Measurements from ENCODE around the gene SLCO4A1.

The SLCO4A1 gene

GRCh38 chr20:62707276-62707920 is 65.1 kb downstream of the SLCO4A1 start:
- TF ChIP-seq, protein P1, sequence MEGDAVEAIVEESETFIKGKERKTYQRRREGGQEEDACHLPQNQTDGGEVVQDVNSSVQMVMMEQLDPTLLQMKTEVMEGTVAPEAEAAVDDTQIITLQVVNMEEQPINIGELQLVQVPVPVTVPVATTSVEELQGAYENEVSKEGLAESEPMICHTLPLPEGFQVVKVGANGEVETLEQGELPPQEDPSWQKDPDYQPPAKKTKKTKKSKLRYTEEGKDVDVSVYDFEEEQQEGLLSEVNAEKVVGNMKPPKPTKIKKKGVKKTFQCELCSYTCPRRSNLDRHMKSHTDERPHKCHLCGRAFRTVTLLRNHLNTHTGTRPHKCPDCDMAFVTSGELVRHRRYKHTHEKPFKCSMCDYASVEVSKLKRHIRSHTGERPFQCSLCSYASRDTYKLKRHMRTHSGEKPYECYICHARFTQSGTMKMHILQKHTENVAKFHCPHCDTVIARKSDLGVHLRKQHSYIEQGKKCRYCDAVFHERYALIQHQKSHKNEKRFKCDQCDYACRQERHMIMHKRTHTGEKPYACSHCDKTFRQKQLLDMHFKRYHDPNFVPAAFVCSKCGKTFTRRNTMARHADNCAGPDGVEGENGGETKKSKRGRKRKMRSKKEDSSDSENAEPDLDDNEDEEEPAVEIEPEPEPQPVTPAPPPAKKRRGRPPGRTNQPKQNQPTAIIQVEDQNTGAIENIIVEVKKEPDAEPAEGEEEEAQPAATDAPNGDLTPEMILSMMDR (IDR thresholded peaks at IDR 0.05; ENCODE audit: low read depth, low read length): no peak

GRCh38 chr20:62707921-62708521 is 65.7 kb downstream of the SLCO4A1 start:
- TF ChIP-seq, protein P1 (IDR thresholded peaks at IDR 0.05; ENCODE audit: low read depth, low read length): peak; percentile 1; the same call in 1 of the 2 replicates
- DNase-seq (ENCODE audit: extremely low read depth, low read depth): no peak

More at GRCh38 chr20:62707276-62707920, 65.1 kb downstream of the SLCO4A1 start:
- DNase-seq (ENCODE audit: extremely low read depth, low read depth): no peak

- TF ChIP-seq, protein P1 (IDR thresholded peaks at IDR 0.05; ENCODE audit: low read depth, low read length): no peak
- DNase-seq (ENCODE audit: extremely low read depth, low read depth): no peak
Measured at GRCh38 chr20:62708591-62709536, 66.6 kb downstream of the SLCO4A1 start, which contains the start of gene NTSR1. Gene NTSR1, plus strand, starts transcription at chr20:62708836. Its CDS starts 372 bp downstream, at chr20:62709208.

GRCh38 chr20:62709537-62709905 is 67.2 kb downstream of the SLCO4A1 start:
- TF ChIP-seq, protein P1 (IDR thresholded peaks at IDR 0.05; ENCODE audit: low read depth, low read length): no peak
- DNase-seq (ENCODE audit: extremely low read depth, low read depth): no peak

DNA sequence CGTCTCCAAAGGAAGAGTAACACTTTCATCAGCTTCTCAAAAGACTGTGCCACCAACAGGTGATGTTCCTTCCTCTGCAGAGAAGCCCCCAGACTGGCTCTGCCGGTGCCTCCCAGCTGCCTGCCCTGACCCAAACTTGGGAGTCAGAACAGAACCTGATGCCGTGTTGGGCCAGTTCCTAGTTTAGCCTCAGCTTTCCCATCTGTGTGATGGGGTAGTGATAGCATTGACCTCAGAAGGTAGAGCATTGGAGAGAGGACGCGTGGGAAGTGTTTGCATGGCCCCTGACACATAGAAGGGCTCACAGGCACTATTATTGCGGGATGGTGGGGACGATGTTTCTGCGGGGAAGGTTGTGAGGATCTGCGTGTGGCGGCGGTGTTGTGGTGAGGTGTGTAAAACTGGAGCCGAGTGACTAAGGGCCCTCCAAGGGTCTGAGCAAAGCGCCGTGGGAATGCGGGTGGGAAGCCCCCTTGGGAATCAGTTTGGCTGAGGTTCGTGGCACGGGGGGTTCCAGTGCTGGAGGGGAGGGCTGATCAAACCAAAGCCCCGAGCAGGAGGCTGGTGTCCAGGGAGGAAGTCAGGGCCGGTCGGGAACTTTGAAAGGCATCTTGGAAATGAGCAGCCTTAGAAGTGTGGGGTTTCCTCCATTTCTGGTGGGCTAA is 68.0 kb downstream of the SLCO4A1 start:
- DNase-seq (ENCODE audit: extremely low read depth, low read depth): no peak
- TF ChIP-seq, protein P1 (IDR thresholded peaks at IDR 0.05; ENCODE audit: low read depth, low read length): no peak

DNA sequence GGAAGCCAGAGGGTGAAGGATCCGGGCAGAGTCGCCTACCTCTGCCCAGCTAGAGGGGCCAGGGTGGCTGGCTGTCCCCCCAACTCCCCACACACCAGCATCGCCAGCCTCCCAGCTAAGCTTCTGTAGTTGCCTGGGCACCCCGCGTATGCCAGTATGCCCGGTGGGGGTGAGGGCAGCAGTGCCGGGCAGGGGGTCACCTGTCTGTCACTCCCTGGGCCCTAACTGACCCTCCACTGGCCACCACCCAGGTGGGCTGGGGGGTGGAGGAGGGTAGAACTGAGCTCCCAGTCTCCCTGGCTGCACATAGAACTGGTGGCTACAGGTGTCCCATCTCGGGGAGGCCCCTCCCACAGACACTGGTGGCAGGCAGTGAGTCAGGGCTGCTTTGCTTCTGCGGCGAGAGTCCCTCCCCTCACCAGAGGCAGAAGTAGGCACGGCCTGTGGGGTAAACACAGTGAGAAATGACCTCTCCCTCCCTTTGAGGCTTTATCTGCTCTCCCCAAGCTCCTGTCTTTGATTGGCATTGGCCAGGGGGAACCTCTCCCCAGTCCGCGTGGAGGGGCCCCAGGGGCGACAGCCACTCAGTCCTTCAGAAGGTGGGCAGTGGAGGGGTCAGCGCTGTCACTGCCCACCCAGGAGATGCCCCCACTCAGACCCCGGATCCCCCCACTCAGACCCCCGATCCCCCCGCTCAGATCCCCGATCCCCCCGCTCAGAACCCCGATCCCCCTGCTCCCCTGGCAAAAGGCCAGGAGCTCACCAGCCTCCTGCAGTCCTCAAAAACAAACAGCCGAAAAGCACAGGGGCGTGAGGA is 68.8 kb downstream of the SLCO4A1 start:
- no peak for DNase-seq (ENCODE audit: extremely low read depth, low read depth)
- TF ChIP-seq, protein P1 (IDR thresholded peaks at IDR 0.05; ENCODE audit: low read depth, low read length): no peak
